ENCODE measurements around the gene UCP2.

GRCh38 chr11:74004759-74005615 is 22.3 kb upstream of the UCP2 start:
- TF ChIP-seq CTCF (IDR thresholded peaks at IDR 0.05; ENCODE audit: low read depth, low read length) (no peak), MAX (IDR thresholded peaks at IDR 0.05; ENCODE audit: low read depth, low read length) (no peak), POLR2A (IDR thresholded peaks at IDR 0.05; ENCODE audit: extremely low read depth, insufficient read length) (no peak), MYC (IDR thresholded peaks at IDR 0.05; ENCODE audit: low read depth, low read length) (no peak)

Measured in NB4 (cell line).